Measurements from ENCODE around the gene SERPINA3.

Gene SERPINA3

GRCh38 chr14:94613720-94614644 is 1.8 kb downstream of the SERPINA3 start:
- DNase-seq = no peak

- no peak for DNase-seq
Measured at GRCh38 chr14:94614802-94615201, 2.6 kb downstream of the SERPINA3 start.

DNA sequence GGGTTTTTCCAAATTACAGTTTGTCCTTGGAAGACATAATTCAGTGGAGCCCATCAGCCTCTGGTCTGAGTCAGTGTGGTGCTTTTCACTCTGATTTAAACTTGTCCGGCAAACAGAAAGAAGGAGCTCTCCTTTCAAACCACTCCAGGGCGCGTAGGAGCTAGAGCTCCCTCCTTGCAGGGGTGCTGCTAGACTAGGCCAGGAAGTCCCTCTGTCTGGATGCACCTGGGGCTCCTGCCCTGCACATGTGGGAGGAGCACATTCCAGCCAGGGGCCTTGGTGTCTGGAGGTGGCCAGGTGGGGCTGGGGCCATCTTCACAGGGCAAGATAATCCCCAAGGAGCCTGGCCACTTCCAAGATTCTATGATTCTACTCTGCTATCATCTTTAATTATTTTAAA is 3.1 kb downstream of the SERPINA3 start:
- no peak for DNase-seq

DNA sequence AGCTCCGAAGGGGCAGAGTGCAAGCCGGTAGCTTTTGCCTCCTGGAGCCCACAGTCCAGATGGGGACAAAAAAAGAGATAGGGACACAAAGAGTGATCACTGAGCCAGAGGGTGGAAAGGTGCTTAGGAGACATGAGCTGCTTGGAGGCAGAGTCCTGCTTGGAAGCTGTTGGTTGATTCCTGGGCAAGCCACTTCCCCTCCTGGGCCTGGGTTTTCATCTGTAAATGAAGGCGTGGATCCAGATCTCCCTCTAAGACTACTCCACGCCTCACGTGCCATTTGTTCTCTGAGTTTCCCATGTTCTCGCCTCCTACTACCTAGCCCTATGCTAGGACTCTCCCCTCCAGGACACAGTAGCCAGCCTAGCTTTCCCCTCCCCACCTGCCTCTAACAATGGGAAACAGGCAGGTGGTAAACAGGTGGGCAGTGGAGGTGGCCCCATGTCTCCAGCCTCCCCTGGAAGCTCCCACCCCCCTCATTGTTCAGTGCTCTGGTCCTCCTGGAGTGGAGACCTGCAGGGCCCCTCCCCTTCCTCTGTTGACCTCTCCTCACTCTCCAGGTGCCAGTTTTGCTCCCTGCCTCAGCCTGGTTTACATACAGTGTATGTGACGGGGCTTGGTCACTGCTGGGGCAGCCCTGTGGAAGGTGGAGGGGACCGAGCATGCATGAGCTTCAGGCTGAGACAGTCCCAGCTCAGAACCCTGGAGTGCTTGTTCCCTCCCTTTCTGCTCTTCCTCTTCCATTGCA is 3.8 kb downstream of the SERPINA3 start:
- no peak for DNase-seq

DNA sequence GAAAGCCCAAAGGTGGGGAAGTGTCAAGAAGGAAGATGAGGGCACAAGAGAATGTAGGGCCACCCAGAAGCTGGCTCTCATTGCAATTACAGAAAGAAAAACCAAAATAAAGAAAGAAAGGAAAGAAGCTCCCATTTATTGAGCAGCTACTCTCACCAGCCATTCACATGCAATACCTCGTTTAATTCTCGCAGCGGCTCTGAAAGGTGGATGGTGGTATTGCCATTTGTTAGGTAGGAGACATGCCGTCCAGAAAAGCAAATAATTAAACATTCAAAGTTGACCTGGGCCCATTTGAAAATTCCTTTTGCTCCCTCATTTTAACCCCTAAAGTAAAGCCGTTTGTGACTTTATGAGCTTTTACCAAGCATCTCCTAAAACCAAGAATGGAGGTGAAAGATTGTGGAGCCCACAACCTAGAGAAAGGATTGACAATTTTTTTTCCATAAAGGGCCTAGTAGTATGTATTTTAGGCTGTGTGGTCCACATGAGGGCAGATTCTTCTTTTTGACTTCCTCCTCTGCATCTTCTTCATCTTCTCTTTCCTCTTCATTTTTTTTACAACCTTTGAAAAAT is 5.3 kb downstream of the SERPINA3 start:
- no peak for DNase-seq

GRCh38 chr14:94617988-94618822 is 6.0 kb downstream of the SERPINA3 start:
- no peak for DNase-seq

GRCh38 chr14:94619297-94619696 is 7.1 kb downstream of the SERPINA3 start:
- no peak for DNase-seq

- no peak for DNase-seq
Measured at GRCh38 chr14:94620597-94620996, 8.4 kb downstream of the SERPINA3 start.

DNA sequence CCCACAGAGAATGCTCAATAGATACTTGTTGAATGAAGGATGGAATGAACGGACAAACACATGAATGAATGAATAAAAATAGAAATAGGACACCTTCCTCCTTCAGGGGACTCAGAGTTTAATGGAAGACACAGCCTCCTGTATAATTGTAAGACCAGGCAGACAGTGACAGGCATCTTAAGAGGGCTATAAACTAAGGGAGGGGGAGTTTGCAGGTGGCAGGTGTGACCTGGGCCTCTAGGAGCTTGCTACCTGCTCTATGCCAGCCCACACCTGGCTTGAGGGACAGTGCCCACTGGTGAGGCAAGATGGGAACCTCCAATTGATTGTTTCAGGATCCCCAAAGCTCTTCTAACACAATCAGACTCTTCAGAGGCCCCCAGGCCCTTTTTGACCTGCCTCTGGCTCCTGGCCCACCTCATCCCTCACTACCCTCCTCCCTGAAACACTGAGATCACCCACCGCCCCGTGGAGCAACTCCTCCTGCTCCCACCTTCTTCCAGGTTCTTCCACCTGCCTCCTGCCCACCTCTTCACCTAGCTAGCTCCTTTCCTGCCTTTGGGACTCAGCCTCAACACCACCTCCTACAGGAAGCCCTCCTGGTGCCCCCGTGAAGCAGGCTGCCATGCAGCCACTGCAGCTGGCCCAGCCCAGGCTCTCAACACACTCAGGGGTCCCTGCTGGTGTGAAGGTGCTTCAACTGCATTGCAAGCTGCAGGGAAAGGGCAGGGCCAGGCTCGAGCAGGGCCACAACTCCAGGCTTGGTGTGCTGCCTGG is 9.4 kb downstream of the SERPINA3 start:
- DNase-seq = no peak

DNA sequence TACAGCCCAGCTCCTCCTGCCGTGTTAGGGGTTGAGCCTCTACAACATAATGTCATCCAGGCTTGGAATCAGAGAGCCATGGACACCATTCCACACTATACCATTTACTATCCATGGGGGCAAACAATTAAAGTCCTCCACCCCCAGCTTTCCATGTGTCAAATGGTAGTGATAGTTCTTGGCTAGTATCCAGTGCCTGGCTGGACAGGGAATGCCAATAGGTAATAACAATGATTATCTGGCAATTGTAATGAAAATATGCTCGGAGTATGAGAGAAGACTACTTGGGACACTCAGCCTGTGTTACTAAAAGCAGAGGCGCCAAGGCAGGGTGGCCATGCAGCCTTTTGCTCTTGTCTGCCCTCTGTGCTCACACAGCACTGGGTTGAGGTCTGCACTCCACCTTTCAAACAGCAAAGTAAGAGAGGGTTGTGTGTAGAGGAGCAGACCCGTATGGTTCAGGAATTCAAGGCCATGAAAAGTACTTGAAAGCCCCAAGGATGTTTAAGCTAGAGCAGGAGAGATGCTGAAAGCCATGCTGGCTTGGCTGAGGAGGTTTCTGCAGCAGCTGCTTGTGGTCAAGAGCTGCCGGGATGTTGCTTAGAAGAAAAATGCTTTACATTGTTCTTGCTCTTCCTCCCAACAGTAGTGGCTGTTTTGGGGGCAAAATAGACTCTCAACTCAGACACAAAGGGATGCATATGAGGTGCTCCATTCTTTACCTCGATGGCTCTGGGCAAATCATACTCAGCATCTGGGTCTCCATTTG is 10.6 kb downstream of the SERPINA3 start:
- no peak for DNase-seq

DNA sequence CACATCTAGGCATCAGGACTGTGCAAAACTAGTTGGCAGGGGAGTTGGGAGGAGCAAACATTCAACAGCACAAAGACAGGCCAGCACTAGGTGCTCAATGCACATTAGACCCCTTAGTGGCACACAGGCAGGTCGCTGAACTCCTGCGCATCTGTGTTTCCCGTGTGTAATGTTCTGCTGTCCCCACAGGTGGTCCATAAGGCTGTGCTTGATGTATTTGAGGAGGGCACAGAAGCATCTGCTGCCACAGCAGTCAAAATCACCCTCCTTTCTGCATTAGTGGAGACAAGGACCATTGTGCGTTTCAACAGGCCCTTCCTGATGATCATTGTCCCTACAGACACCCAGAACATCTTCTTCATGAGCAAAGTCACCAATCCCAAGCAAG is 11.2 kb downstream of the SERPINA3 start:
- no peak for DNase-seq

DNA sequence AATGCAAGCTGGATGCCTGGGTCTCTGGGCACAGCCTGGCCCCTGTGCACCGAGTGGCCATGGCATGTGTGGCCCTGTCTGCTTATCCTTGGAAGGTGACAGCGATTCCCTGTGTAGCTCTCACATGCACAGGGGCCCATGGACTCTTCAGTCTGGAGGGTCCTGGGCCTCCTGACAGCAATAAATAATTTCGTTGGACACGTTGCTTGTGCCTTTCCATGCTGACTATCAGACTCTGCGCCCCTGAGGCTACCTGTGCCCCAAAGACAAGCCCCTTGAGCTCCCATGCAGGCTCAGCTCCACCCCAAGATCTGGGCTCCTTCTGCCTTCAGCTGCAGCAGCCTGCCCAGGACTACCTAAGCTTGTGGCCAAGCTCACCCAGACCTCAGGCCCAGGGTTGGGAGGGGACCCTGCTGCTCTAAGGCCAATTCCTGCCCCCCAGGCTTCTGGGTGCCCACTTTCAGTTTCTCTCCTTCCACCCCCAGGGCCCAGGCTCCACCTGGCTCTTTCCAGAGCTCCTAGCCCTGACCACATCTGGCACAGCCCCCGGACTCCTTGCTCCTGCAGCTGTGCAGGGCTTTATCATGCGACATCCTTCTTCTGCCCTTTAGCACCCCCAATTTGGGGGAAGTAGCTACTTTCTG is 11.8 kb downstream of the SERPINA3 start:
- DNase-seq = no peak

DNA sequence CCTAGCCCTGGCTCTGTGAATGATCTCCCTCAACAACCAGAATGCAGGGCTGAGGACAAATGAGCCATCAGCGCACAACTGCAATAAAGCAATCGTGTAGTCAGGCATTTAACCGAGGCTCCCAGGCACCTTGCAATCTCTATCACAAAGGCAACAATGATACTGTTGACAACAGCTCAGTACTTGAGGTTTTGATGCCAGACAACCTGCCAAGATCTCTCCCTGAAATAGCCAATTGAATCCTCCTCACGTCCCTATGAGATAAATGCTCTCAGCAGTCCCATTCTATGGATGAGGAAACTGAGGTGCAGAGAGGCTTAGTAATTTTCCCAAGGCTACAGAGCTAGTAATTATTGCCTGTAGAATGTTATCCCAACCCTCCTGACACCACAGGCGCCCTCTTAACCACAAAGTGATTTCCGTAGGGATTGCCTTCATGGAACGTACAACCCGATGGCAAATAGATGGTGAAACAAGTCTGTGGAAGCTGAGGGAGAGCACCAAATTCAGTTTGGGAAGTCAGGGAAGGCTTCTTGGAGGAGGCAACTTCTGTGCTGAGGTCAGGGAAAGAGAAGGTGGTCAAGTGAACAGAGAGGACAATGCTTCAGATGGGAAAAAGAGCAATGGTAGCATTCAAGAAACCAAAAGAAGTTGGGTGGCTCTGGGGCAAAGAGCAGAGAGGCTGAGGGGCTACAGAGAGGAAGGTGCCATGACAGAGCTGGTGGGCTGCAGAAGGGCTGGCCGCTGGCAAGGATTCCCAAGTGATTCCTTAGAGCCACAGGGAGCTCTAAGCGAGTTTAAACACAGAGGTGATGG is 12.6 kb downstream of the SERPINA3 start:
- no peak for DNase-seq

- no peak for DNase-seq
Measured at GRCh38 chr14:94625353-94625635, 13.1 kb downstream of the SERPINA3 start.

GRCh38 chr14:94628578-94628977 is 16.4 kb downstream of the SERPINA3 start:
- DNase-seq = no peak

DNA sequence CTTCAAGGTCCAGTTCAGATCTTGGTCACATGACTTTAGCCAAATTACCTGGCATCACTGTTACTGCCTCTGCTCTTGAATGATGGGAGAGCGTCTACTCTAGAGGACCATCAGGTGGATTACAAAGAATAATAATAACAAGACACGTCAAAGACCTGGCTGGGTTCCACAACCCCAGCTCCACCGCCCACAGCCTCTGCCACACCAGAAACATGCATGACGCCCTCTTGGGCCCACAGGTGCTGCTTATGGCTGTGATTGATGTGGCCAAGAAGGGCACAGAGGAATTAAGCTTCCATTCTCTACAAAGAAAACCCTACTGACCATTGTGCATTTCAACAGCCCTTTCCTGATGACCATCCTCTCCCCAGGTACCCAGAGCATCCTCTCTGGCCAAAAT is 18.2 kb downstream of the SERPINA3 start:
- no peak for DNase-seq

- DNase-seq = no peak
Measured at GRCh38 chr14:94631050-94631449, 18.9 kb downstream of the SERPINA3 start.

GRCh38 chr14:94631536-94632304 is 19.5 kb downstream of the SERPINA3 start:
- DNase-seq = no peak

GRCh38 chr14:94632305-94632590 is 20.1 kb downstream of the SERPINA3 start:
- no peak for DNase-seq
